NCI-H345 treated with DMSO at 0.1 percent for 48 hours (cell line): ENCODE measurements around the gene UTP15.

Experiments used
- DNase-seq: peaks from one replicate; lab custom pipeline; 2025; ENCODE audit not compliant: unreplicated experiment; lab: John Stamatoyannopoulos, UW

UTP15 gene

DNA sequence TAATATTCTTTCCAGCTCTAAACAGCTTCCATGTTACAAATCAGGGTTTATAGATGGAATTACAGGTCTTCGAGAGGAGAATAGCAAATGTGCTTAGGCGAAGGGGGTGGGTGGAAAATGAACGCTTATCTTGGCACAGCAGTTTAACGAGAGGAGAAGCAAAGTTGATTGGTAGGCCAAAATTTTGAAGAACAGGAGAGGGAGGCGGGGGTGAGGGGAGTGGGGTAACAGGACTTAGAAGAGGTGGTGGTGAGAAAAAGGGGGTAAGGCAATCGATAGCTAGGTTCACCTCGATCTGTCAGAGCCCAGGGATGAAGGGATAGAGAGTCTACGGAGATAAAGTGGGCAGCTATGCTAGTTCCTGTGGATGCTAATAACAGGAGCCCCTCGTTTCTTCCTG is 868 bp upstream of the UTP15 start:
- no peak for DNase-seq

DNA sequence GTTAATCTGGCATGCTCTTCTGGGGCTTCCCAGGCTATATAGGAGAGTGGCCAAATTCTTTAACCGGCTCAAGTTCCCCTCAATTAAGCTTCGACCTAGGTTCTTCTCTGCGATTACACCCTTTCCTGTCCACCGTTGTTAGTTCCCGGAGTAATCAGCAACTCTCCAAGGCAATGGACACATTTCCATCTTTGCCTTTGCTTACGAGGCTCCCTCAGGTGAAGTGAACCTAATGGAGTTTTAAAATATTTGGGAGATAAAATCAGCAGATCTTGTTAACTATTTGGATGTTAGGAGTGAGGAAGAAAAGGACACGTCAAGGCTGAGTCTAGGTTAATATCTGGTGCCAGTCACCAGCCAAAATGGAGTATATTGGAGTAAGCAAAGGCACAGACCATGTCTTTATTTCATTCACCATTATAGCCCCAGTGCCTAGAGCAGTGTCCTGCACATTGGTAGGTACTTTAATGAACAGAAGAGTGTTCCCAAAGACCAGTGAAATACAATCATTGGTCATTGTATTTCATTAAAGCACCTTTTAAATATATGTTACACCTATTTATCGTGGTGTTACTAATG is 515 bp downstream of the UTP15 start:
- DNase-seq, result no peak

DNA sequence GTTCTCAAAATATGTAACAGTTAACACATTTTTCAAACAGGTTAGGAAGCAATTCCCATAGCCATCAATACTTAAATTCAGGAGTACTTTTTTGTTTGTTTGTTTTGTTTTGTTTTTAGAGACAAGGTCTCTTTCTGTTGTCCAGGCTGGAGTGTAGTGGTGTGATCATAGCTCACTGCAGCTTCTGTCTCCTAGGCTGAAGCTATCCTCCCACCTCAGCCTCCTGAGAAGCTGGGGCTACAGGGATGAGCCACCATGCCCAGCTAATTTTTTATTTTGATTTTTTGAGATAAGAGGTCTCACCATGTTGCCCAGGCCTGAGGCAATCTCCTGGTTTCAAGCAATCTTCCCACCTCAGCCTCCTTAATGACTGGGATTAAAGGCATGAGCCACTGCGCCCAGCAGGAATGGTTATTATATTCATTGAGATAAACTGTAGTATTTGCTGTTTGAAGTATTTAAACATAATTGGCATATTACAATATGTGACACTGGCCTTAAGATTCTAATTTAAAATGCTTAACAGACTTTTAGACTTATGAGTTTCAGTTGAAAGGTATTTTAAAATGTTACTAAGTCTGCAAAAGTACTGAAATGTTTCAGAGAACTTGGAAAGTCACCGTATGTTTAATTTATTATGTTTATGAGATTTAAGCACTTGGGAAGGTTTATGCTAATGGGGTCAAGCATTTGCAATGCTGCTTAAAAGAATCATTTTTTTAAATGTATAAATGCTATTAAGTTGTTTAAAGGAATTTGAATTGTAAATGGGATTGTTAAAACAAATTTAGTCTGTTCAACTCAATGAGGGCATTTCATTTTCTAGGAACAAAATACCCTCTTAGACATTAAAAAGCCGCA is 17.0 kb downstream of the UTP15 start:
- DNase-seq, result no peak

DNA sequence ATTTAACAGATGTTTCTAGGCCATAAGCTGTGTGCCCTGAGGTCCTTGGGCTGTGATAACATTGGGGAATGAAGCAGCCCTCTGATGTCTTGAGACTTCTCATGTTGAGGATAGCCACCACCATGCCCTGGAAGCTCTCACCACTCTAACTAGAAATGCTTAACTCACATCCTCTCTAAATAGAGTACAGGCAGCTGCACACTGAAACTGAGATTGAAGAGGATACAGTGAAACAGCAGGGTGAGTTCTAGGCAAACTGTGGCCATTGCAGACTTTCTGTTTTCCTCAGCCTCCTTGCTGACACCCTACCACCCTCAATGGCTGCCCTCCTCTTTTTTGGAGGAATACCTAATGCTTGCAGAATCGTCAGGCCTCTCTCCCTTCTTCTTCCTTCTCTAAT is 22.4 kb downstream of the UTP15 start:
- DNase-seq, result no peak

DNA sequence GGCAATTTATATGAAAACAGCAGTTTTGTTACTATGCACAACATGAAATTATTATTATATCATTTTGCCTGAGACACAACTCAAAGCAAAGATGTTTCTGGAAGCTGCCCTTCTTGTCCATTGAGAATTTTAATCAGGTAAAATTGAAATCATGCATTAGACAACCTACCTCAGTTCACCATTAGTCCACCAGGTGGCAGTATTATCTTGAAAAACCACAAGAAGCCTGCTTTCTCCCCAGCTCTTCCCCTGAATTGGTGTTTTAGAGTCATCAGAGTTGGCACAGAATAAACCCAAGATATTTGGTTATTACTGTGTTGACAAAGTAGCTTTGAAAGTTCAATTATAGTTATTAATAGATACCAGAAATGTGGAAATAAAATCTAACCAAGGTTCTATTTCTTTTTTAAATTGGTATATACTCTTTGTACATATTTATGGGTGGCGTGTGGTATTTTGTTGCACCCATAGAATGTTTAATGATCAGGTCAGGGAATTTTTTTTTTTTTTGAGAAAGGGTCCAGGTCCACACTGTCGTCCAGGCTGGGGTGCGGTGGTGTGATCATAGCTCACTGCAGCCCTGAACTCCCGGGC is 25.7 kb downstream of the UTP15 start:
- DNase-seq, result peak; percentile 37

DNA sequence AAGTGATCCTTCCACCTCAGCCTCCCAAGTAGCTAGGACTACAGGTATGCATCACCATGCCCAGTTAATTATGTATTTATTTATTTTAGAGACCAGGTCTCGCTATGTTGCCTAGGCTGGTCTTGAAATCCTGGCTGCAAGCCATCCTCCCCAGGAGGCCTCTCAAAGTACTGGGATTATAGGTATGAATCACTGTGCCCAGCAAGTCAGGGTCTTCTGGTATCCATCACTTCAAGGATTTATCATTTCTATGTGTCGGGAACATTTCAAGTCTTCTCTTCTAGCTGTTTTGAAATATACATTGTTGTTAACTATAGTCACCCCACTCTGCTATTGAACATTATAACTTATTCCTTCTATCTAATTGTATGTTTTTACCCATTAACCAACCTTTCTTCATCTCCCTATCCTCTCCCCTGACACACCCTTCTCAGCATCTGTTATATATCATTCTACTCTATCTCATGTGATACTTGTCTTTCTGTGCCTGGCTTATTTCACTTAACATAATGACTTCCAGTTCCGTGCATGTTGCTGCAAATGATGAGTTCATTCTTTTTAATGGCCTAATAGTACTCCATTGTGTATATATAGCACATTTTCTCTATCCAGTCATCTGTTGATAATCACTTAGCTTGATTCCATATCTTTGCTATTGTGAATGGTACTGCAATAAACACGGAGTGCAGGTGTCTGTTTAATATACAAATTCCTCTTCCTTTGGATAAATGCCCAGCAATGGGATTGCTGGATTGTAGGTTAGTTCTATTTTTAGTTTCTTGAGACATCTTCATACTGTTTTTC is 26.4 kb downstream of the UTP15 start:
- no peak for DNase-seq

DNA sequence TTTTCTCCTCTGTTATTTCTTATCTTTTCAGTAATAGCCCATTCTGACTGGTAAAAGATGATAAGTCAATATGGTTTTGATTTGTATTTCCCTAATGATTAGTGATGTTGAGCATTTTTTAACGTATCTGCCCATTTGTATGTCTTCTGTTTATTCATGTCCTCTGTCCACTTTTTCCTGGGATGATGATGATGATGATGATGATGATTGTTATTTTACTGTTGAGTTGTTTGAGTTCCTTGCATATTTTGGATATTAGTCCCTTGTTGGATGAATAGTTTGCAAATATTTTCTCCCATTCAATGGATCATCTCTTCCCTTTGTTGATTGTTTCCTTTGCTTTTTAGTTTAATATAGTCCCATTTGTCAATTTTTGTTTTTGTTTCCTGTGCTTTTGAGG is 27.0 kb downstream of the UTP15 start:
- DNase-seq, result no peak

DNA sequence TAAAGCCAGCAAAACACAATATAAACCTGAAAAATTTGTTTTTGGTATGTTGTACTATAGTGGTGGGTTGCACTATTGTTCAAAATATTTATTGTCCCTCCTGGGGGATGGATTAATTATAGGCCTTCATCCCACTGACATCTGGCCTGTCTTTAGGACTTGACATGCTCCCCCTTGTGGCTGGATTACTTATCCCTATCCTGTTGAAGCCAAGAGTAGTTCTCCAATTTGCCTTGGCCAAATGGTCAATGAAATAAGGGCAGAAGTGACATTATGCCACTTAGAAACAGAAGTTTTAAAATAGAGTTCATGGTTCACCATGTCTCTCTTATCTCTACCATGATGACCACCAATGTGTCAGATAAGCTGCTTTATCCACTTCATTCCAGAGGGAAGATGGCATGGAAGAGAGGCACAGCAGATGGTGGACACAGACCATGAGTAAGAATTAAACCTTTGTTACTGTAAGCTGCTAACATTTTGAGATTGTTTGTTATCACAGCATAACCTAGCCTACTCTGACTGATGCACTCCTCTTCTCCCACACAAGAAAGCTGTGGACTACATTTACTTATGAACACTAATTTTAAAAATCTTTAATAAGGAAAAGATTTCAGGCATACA is 31.3 kb downstream of the UTP15 start:
- DNase-seq, result peak; percentile 14

DNA sequence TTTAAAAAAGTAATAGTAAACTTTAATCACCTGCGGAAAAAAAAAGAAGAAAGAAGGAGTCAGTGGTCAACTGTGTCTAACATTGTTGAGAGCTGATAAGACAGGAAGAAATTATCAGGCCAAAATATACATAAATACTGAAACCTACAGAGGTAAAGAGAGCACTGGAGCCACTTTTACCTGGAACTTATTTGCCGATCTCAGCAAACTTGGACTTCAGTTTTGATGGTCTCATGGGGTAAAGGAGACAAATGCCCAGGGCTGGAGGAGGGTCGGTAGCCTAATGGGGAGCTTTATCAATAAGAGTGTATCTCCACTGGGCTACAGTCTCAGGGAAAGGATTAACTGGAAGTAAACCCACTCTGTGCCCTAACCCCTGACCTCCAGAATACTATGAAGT is 33.8 kb downstream of the UTP15 start:
- DNase-seq, result no peak

DNA sequence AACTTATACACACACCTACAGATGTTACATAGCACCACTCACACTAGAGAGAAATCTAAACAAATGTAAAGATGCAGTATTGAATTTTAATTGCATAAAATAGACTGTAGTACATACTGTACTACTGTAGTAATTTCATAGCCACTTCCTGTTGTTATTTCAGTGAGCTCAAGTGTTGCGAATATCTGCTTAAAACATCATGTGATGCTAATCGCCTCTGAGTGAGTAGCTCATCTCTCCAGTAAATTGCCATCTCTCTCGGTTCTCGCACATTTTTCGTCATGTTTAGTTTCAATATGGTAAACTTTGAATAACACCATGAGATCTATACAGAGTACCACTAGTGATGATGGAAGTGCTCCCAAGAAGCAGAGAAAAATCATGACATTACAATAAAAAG is 38.5 kb downstream of the UTP15 start:
- no peak for DNase-seq

DNA sequence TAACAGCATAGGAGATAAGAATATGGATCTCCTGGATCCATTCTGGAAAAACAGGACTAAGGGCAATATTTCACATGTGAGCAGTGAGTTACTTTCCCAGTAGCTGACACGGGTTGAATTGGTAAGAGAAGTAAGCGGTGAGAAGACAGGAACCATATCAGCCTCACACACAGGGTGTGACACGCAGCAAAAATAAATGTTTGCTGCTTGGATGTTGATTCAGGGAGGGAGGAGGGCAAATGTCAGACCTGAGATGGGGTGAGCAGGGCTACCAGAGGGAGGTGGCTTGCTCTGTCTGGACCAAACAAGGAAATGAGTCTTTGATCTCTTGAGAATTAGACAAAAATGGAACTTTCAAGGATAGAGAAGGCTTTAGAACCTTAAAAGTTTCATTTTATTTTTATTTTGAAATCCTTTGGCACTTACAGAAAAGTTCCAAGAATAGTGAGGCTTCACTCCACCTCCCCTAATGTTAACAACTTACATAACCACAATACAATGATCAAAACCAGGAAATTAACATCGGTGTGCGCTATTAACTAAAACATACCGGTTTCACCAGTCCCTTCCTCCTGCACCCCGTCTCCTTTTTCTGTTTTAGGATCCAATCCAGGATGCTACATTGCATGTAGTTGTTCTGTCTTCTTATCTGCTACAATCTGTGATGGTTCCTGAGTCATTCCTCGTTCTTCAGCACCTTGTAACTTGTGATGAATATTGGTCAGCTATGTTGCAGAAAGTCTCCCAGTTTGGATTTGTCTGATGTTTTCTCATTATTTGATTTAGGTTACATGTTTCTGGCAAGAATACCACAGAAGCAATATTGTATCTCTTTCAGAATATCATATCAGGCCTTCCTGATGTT is 39.9 kb downstream of the UTP15 start:
- DNase-seq, result no peak

DNA sequence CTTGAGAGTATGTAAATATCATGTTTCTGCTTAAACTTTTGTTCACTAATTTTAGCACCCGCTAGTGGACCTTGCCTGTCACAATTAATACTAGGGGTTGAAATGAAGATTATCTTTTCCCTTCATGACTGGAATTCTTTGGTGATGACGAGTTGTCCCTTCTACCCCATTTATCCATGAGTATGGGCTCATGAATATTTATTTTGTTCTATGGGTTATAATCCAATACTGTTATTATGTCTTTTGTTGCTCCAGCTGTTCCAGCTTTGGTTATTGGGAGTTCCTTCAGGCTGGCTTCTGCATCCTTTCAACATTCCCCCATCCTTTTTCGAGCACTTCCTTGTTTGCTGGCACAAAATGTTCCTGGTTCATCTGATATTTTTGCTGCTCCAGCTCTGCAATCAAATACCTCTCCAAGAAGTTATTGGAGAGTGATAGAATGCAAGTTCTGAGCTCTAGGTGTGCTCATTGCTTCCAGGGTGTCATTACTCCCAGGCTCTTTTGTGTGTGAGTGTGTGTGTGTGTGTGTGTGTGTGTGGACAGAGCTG is 40.7 kb downstream of the UTP15 start:
- no peak for DNase-seq

DNA sequence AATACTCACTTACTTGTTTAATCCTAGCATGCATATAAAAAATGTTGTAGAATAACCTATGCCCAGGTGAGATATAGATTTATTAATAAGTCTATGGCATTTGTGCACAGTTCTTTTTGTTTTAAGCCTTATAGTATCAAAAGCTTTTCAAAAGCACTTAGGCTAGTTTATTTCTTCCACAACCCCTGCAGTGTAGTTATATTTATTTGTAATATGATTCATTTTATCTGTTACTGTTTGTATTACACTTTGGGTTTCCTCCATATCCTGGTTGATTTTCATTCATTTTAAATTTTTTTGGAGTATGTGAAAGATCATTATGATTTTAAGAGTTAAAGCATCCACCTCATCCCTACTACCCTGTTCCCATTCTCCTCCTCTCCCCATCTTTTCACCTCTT is 41.7 kb downstream of the UTP15 start:
- no peak for DNase-seq

DNA sequence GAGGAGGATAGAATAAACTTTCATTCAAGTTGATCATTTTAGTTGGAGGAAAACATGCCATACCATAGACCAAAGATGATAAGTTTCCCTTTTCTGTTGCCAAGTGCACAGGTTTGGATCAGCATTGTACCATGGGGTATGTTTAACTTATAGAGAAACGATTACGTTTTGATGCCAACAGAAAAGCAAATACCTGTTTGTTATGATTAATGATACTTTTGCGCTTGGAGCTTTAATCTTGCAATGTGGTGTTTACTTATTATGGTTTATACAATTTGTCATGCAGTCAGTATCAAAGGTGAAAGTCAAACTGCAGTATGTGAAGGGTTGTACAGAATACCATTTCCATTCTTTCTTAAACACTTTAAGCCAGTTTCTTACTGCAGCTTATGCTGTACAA is 47.3 kb downstream of the UTP15 start:
- no peak for DNase-seq

DNA sequence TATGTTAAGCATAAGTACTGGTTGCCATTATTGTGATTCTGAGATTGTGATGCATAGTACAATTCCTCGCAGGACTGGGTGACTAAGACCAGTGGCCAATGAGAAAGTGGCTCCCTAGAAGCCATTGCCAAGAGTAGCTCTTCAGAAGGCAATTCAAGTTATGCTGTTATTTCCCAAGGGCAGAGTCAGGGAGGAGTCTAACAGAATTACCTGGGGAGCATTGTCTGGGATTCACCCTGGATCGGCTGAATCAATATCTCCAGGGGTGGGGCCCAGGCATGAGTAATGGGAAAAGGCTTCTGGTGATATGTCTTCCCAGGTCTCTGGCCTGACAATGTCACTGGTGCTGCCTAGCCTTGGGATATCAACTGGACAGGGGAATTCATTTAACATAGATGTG is 49.5 kb downstream of the UTP15 start:
- no peak for DNase-seq

DNA sequence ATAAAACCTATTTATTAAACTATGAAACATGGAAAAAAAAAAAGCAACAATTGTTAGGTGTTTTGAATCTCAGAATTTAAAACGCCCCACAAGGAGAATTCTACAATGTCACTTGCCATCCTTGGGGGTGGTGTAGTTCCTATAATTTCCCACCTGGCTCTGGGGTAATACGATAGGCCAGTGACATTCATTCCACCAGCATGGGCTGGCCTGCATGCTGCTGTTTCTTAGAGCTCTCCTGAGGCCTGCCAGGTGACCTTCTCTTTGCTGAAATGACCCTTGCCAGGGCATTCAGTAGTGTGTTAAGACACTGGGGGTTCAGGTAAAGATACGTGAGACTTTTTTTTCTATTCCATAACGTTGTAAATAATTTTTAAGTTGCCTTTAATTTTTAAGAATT is 50.4 kb downstream of the UTP15 start:
- no peak for DNase-seq

DNA sequence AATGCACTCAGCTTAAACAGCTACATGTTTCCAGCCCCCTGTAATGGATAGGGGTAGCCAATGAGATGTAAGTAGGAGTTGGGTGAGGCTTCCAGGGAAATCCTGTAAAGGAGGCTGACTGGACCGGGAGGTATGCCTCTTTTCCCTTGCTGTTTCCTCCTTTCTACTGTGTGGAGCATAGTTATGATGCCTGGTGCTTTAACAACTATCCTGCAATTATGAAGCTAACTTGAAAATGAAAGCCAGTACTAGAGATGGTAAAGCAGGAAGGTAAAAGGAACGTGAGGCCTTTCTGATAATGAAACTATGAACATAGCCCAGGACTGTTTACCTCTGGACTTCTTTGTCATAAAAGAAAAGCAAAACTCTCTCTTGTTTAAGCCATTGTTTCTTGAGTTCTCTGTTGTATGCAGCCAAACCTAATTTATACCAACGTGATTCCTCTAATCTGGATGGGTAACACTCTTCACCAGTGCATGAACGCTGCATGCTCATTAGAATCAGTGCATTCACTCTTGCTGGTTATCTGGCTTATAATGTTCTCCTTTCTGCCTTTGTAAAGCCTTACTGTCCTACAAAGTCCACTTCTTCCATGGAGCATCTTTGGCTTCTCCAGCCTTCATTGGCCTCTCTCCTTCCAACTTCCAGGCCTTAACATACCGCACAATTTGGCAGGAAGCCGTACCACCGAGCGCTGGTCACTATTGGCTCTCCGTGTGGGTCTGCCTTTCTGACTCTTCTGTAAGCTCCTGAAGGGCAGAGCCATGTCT is 52.2 kb downstream of the UTP15 start:
- no peak for DNase-seq

DNA sequence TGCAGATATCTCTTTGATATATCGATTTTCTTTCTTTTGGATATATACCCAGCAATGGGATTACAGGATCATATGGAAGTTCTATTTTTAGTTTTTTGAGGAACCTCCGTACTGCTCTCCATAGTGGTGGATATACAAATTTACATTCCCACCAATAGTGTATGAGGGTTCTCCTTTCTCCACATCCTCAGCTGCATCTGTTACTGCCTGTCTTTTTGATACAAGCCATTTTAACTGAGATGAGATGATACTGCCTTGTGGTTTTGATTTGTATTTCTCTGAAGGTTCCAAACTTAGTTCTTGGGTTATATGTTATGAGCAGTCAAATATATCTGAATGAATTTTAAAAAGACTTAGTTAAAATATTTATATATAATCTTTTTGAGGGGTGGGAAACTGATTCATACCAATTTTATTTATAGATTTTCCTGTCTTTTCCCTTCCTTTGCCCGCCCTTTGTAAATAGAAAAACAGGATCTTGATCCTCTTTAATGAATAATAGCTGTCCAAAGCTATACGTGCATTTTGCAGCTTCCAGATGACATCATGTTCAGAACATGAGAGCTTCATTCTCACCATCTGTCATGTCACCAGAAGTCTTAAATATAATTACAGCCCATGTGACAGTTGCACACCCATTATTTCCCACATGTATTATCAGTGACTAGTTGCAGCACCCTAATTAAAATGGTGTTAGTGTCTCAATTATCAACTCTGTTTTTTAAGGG is 54.2 kb downstream of the UTP15 start:
- DNase-seq, result no peak

DNA sequence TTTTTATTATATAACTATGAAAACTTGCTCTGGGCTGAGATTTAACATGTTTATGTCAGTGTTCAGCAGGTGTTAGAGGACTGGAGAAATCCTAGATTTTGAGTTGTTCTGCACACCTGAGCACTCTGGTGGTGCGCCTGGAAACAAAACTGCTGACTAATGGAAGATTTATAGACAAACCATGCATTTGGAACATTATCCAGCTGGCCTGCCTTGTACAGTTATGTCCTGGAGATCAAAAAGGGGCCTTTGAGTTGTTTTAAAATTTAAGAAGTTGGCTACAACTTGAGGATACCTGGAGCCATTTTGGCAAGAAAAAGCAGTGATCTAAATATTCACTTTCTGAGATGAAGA is 54.8 kb downstream of the UTP15 start:
- no peak for DNase-seq
